ENCODE data around the gene FGFBP3. TPM values are rescaled to one million over a fixed set of nuclear protein-coding genes. Genes with fewer than 3 reads are reported as not detected.

The FGFBP3 gene
- total RNA-seq, 1 donor from 2014 or later: 0.12 TPM

GRCh38 chr10:91939653-91940052 is 30.4 kb upstream of the FGFBP3 start:
- DNase-seq (ENCODE audit: low read depth): no peak
- no peak overlapping the region for H3K4me3 ChIP-seq (ENCODE audit: low read depth, low read length)
- TF ChIP-seq, protein P1, sequence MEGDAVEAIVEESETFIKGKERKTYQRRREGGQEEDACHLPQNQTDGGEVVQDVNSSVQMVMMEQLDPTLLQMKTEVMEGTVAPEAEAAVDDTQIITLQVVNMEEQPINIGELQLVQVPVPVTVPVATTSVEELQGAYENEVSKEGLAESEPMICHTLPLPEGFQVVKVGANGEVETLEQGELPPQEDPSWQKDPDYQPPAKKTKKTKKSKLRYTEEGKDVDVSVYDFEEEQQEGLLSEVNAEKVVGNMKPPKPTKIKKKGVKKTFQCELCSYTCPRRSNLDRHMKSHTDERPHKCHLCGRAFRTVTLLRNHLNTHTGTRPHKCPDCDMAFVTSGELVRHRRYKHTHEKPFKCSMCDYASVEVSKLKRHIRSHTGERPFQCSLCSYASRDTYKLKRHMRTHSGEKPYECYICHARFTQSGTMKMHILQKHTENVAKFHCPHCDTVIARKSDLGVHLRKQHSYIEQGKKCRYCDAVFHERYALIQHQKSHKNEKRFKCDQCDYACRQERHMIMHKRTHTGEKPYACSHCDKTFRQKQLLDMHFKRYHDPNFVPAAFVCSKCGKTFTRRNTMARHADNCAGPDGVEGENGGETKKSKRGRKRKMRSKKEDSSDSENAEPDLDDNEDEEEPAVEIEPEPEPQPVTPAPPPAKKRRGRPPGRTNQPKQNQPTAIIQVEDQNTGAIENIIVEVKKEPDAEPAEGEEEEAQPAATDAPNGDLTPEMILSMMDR (conservative IDR thresholded peaks at IDR 0.05; ENCODE audit: low read depth, low read length): no peak

DNA sequence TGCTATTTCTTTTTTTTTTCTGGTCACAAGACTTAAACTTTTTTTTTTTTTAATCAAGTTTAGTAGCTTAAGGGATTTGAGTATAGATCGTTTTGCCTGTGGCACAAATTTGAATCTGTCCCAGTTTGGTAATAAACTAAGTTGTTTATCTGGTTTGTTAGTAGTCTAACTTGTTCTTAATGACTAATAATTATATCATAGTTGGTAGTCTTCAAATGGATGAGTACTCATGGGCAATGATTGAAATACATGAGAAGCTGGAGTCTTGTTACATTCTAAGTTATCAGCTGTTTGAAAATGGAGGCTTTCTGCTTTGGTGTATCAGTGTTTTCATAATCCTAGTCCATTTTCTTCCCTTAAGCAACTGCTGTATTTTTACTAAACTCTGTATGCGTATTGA is 26.6 kb upstream of the FGFBP3 start:
- TF ChIP-seq, protein P1 (conservative IDR thresholded peaks at IDR 0.05; ENCODE audit: low read depth, low read length): no peak
- no peak for DNase-seq (ENCODE audit: low read depth)
- no peak overlapping the region for H3K4me3 ChIP-seq (ENCODE audit: low read depth, low read length)

GRCh38 chr10:91932737-91933136 is 23.5 kb upstream of the FGFBP3 start:
- H3K4me3 ChIP-seq (ENCODE audit: low read depth, low read length): no peak overlapping the region
- TF ChIP-seq, protein P1 (conservative IDR thresholded peaks at IDR 0.05; ENCODE audit: low read depth, low read length): no peak
- DNase-seq (ENCODE audit: low read depth): no peak

DNA sequence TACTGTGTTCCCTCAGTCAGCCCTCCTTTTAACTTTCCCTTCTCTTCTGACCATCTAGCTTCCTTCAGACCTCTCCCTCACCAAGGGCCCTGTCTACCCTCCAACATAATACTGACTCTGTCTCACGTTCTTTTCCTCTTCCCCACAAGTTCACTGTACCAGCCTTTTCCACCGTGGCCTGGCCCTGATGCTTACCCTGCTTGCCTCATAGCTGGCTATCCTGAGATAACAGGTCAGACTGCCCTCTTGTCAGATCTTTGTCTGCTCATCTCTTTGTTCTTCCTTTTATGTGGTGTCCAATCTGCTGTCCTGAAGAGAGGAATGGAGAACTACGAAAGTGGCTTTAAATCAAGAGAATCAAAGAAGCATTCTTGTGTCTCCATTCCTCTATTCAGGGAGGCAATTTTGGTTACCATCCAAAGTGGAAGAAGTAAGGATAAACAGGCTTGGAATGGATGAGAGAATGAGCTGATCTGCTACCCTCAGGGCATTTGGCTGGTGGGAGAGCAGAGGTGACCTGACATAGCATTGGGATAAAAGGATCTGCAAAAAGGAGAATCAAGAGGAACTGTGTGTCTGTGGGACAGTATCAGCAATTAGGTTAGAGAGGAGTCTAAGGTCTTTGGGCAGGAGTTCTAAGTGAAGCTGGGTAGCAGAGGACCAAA is 22.4 kb upstream of the FGFBP3 start:
- DNase-seq (ENCODE audit: low read depth): no peak
- TF ChIP-seq, protein P1 (conservative IDR thresholded peaks at IDR 0.05; ENCODE audit: low read depth, low read length): no peak

DNA sequence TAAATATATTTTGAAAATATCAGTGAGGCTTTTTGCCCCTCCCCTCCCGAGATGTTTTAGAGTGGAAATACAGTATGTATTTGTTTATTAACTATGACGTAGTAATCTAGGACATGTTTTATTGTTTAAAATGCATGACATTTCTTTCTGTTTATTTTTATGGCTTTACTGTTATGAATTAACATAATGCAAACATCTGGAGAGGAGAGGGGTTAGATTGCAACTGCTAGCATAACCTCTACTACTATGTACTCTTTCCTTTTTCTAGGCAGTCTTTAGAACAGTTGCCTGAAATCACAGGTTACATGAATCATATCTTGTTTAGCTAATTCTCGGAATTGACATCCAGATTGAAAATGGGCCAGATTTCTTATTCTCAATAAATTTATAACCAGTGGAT is 21.7 kb upstream of the FGFBP3 start:
- no peak overlapping the region for H3K4me3 ChIP-seq (ENCODE audit: low read depth, low read length)
- TF ChIP-seq, protein P1 (conservative IDR thresholded peaks at IDR 0.05; ENCODE audit: low read depth, low read length): no peak
- DNase-seq (ENCODE audit: low read depth): no peak

More for the DNA sequence above, 22.4 kb upstream of the FGFBP3 start:
- H3K4me3 ChIP-seq (ENCODE audit: low read depth, low read length): no peak overlapping the region

DNA sequence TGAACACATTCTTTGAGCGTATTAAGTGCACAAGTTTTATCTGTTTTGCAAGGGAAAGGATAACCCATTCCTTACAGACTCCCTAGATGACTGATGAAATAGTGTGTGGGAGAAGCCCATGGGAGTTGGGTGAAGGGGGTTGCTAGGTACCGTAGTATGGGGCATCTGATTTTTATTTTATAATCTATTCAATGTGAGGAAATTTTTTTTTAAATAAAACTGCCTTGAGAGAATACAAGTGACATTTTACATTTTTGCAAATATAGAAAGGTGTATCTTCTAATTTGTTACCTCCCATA is 15.7 kb upstream of the FGFBP3 start:
- no peak for DNase-seq (ENCODE audit: low read depth)
- TF ChIP-seq, protein P1 (conservative IDR thresholded peaks at IDR 0.05; ENCODE audit: low read depth, low read length): no peak

More for the DNA sequence above, 15.7 kb upstream of the FGFBP3 start:
- H3K4me3 ChIP-seq (ENCODE audit: low read depth, low read length): peak overlapping the region; percentile 82

Data from epithelial cell of proximal tubule (primary cell).